Panc1 (cell line): ENCODE data around the gene EID3. TPM values are rescaled to one million over a fixed set of nuclear protein-coding genes. Genes with fewer than 3 reads are reported as not detected.

Source experiments
- ATAC-seq: fragments of 200-7000 bp; cut with Tn5 transposase; 2 replicates; pipeline ENCODE4 v1.9.1; 2020; ENCODE audit warnings: mild to moderate bottlenecking, moderate library complexity
- BruUV-seq: library from RNA; stranded (reverse); fragments of 400-500 nt; replicated peaks from 2 replicates; lab custom pipeline; 2021; lab: Mats Ljungman, UMichigan
- CTCF ChIA-PET: fragments of 300-600 bp; sonication (Branson Sonifier 250); formaldehyde crosslinking; loops from one replicate; lab custom pipeline; 2022; ENCODE audit warnings: antibody characterized with exemption; lab: Charles Lee
- POLR2A ChIA-PET: fragments of 300-600 bp; sonication (Branson Sonifier 250); formaldehyde crosslinking; loops from one replicate; lab custom pipeline; 2022; ENCODE audit warnings: antibody characterized with exemption; lab: Charles Lee
- DNase-seq: peaks from one replicate; pipeline ENCODE4 v3.0.0-alpha.2; 2010; ENCODE audit warnings: low read depth, low spot score
- H3K27ac ChIP-seq: 2 replicates; pipeline ENCODE4 v1.5.1; 2011; ENCODE audit warnings: mild to moderate bottlenecking, low read length, inconsistent platforms
- H3K27me3 ChIP-seq: fragments of 200-500 bp; sonication (Bioruptor generic); 2 replicates; pipeline ENCODE4 v1.6.0; 2014; ENCODE audit warnings: low read length, inconsistent platforms; ENCODE audit not compliant: control insufficient read depth, insufficient read depth
- H3K36me3 ChIP-seq: fragments of 200-500 bp; sonication (Bioruptor generic); 2 replicates; pipeline ENCODE4 v1.5.1; 2014; ENCODE audit warnings: inconsistent platforms, mild to moderate bottlenecking, low read length, moderate library complexity; ENCODE audit not compliant: control insufficient read depth, insufficient read depth
- H3K4me1 ChIP-seq: 2 replicates; pipeline ENCODE4 v1.5.1; 2011; ENCODE audit warnings: inconsistent platforms, mild to moderate bottlenecking, low read length, moderate library complexity; ENCODE audit not compliant: control insufficient read depth, insufficient read depth
- H3K4me3 ChIP-seq, 2 experiments: 2 replicates each; pipeline ENCODE4 v1.5.1; 2011 to 2012; ENCODE audit warnings: low read depth in 2 of 2, low read length in 2 of 2, mild to moderate bottlenecking in 2 of 2, inconsistent platforms in 1 of 2, moderate library complexity in 1 of 2
- H3K9me3 ChIP-seq: fragments of 200-500 bp; sonication (Bioruptor generic); 2 replicates; pipeline ENCODE4 v1.5.1; 2014; ENCODE audit warnings: low read depth, mild to moderate bottlenecking, inconsistent platforms, low read length, moderate library complexity; ENCODE audit not compliant: control insufficient read depth, insufficient read depth
- POLR2AphosphoS5 ChIP-seq: IDR thresholded peaks from 2 replicates; pipeline ENCODE4 v1.6.1; 2012; ENCODE audit warnings: mild to moderate bottlenecking, low read depth, low read length, moderate library complexity
- SIN3A ChIP-seq: IDR thresholded peaks from 2 replicates; pipeline ENCODE4 v1.6.1; 2012; ENCODE audit warnings: low read depth, mild to moderate bottlenecking, low read length, moderate library complexity, borderline replicate concordance; ENCODE audit not compliant: insufficient read depth
- TCF7L2 ChIP-seq: IDR thresholded peaks from 2 replicates; pipeline ENCODE4 v1.6.1; 2011; ENCODE audit warnings: mild to moderate bottlenecking, low read depth, low read length, inconsistent platforms
- in situ Hi-C: cut with HindIII; loops from 2 replicates; pipeline ENCODE4 v1.10.0; 2016; ENCODE audit warnings: low sequenced_read_pairs, low pct_unique_long_range_greater_than_20kb
- intact Hi-C: fragments of 100-400 bp; cut with micrococcal nuclease; formaldehyde crosslinking; loops from one replicate; pipeline ENCODE4 v1.10.0; 2022; ENCODE audit not compliant: unreplicated experiment
- total RNA-seq: library from RNA; stranded (reverse); gene quantifications from one replicate; pipeline ENCODE4 v1.2.1, GENCODE V29; 2021; ENCODE audit not compliant: unreplicated experiment
- TF ChIP-seq, protein P1 (sequence below): fragments of 450-650 bp; IDR thresholded peaks from 2 replicates; pipeline ENCODE4 v1.5.1; 2017; ENCODE audit warnings: mild to moderate bottlenecking
- TF ChIP-seq, protein P2 (sequence below), 2 experiments: IDR thresholded peaks; 2 replicates each; pipeline ENCODE4 v1.6.1; 2011 to 2012; ENCODE audit warnings: low read depth in 2 of 2, control low read depth in 1 of 2, low read length in 1 of 2, mild to moderate bottlenecking in 1 of 2, moderate library complexity in 1 of 2; ENCODE audit not compliant: insufficient read depth in 1 of 2

Gene EID3
- total RNA-seq, 1 experiment from 2014 or later: 18.5 TPM

DNA sequence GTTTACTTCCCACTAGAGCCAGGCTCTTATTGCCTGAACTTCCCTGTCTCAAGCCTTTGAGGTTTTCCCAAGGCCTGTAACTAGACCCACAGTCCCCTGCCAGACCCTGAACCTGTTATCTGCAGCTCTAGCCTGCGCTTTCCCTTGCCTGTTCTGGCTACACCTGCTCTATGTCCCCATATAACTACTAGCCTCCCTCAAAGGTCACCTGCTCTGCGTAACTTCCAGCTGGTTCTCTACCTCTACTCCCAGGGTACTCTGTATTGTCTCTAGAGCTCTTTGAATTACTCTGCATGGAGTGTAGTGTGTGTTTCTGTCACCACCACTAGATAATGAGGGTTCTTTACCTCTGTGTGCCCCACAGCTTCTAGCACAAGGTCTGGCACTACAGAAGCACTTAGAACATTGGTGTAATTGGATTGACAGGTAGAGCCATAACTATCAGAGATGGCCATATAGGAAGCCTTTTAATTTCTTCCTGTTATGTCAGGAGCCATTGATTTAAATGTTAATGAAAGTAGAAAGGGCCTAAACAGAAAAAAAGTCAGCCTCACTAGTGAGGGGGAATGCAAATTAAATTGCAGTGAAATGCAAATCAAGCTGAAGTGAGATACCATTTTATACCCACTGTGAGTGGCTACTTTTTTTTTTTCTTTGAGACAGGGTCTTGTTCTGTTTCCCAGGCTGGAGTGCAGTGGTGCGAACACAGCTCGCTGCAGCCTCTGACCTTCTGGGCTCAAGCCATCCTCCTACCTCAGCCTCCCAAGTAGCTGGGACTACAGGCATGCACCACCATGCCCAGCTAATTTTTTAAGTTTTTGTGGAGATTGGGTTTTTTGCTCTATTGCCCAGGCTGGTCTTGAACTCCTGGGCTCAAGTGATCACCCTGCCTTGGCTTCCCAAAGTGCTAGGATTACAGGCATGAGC, 47.8 kb downstream of the EID3 start:
- POLR2A ChIA-PET: no interaction called here
- DNase-seq (no peak), ATAC-seq (no peak)
- no peaks in the 10 kb centered on the region for H3K27me3 ChIP-seq
- no peaks in the 10 kb centered on the region for H3K9me3 ChIP-seq
- in situ Hi-C loops (no loop called here), intact Hi-C loops (no loop called here)
- peaks cover 29% of the 10 kb centered on the region for H3K4me1 ChIP-seq
- no peak overlapping the region for H3K27ac ChIP-seq
- peaks cover 46% of the 10 kb centered on the region for H3K36me3 ChIP-seq
- no TSS peak for BruUV-seq
- CTCF ChIA-PET: no interaction called here
- TF ChIP-seq, protein P1, sequence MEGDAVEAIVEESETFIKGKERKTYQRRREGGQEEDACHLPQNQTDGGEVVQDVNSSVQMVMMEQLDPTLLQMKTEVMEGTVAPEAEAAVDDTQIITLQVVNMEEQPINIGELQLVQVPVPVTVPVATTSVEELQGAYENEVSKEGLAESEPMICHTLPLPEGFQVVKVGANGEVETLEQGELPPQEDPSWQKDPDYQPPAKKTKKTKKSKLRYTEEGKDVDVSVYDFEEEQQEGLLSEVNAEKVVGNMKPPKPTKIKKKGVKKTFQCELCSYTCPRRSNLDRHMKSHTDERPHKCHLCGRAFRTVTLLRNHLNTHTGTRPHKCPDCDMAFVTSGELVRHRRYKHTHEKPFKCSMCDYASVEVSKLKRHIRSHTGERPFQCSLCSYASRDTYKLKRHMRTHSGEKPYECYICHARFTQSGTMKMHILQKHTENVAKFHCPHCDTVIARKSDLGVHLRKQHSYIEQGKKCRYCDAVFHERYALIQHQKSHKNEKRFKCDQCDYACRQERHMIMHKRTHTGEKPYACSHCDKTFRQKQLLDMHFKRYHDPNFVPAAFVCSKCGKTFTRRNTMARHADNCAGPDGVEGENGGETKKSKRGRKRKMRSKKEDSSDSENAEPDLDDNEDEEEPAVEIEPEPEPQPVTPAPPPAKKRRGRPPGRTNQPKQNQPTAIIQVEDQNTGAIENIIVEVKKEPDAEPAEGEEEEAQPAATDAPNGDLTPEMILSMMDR: no peak
- TF ChIP-seq SIN3A (no peak), POLR2AphosphoS5 (no peak; the same call in 1 of the 2 replicates), TCF7L2 (no peak)
- TF ChIP-seq, protein P2, sequence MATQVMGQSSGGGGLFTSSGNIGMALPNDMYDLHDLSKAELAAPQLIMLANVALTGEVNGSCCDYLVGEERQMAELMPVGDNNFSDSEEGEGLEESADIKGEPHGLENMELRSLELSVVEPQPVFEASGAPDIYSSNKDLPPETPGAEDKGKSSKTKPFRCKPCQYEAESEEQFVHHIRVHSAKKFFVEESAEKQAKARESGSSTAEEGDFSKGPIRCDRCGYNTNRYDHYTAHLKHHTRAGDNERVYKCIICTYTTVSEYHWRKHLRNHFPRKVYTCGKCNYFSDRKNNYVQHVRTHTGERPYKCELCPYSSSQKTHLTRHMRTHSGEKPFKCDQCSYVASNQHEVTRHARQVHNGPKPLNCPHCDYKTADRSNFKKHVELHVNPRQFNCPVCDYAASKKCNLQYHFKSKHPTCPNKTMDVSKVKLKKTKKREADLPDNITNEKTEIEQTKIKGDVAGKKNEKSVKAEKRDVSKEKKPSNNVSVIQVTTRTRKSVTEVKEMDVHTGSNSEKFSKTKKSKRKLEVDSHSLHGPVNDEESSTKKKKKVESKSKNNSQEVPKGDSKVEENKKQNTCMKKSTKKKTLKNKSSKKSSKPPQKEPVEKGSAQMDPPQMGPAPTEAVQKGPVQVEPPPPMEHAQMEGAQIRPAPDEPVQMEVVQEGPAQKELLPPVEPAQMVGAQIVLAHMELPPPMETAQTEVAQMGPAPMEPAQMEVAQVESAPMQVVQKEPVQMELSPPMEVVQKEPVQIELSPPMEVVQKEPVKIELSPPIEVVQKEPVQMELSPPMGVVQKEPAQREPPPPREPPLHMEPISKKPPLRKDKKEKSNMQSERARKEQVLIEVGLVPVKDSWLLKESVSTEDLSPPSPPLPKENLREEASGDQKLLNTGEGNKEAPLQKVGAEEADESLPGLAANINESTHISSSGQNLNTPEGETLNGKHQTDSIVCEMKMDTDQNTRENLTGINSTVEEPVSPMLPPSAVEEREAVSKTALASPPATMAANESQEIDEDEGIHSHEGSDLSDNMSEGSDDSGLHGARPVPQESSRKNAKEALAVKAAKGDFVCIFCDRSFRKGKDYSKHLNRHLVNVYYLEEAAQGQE (IDR thresholded peaks at IDR 0.05; ENCODE audit: insufficient read depth in 1 of 2, low read depth in 2 of 2, low read length in 1 of 2): no peak
- no peak overlapping the region for H3K4me3 ChIP-seq

DNA sequence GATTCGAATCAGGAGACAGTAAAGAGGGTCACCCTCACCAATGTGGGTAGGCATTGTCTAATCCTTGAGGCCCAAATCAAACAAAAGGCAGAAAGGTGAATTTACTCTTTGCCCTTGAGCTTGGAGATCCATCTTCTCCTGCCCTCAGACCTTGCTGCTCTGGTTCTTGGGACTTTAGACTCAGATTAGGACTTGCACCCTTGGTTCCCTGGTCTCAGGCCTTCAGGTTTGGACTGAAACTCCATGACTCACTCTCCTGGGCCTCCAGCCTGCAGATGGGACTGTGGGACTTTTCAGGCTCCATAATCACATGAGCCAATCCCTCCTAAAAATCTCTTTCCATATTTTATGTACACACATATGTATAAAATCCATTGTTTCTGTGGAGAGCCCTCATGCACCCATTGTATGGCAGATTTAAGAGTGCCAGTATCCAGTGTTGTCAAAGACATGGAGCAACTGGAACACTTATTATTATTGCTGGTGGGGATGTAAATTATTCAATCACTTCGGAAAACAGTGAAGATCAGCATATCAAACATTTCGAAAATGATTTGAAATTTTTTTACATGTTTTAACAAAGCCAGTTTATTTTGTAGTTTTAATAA, 48.7 kb downstream of the EID3 start:
- no peak overlapping the region for H3K27ac ChIP-seq
- no TSS peak for BruUV-seq
- ChIA-PET POLR2A (no interaction called here), CTCF (no interaction called here)
- intact Hi-C loops (no loop called here), in situ Hi-C loops (no loop called here)
- no peak for TF ChIP-seq SIN3A
- TF ChIP-seq POLR2AphosphoS5: 0 out of 2 replicates have a peak, but pooled peaks have one; percentile 31
- peaks cover 40% of the 10 kb centered on the region for H3K36me3 ChIP-seq
- H3K4me1 ChIP-seq: peaks cover 34% of the 10 kb centered on the region
- no peak for DNase-seq
- ATAC-seq: no peak
- no peaks in the 10 kb centered on the region for H3K9me3 ChIP-seq
- H3K27me3 ChIP-seq: no peaks in the 10 kb centered on the region
- no peak overlapping the region for H3K4me3 ChIP-seq
